Hematopoietic multipotent progenitor cell treated with erythropoietin and hydrocortisone succinate and interleukin-3 and kit ligand, for 15 days (in vitro differentiated cells): ENCODE measurements around the gene PRR5L.
"Not testable (repeated sequence)": the region's sequence is repeated elsewhere in the genome, so short reads cannot be mapped to it uniquely, and the experiment has no call there.

ENCODE experiments used
- DNase-seq: peaks from one replicate; pipeline ENCODE4 v3.0.0-alpha.2; 2015; ENCODE audit warnings: low spot score

PRR5L gene

DNA sequence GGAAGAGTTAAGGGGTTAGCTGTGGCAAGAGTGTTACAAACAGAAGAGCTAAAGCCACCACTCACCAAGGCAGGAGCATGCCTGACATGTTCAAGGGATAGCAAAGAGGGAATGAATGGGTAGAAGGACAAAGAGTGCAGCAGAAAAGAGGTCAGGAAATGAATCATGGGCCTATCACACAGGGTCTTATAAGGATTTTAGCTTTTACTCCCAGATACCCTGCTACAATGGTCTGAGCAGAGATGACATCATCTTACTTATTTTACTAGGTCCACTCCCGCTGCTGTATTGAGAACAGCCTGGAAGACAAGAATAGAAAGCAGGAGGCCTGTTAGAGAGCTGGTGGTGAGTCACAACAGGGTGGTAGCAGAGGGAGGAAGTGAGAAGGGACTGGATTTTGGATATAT, 204.2 kb downstream of the PRR5L start:
- DNase-seq, result no peak

DNA sequence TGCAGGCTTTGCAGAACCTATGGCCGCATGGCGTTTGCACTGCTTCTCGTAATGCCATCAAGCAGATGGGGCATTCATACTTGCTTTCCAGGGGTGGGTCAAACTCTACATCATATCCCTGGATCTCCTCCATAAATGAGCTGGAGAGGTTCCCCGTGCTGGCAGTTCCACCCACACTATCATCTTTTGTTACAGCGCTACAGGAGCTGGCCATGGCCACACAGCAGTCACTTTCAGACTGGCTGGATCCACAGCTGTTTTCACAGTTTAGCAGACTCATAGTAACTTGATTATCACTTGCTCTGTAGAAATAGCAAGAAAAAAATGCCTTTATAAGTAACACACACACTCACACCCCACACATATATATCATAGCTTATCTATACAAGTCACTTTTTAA, 205.1 kb downstream of the PRR5L start:
- DNase-seq, result no peak

DNA sequence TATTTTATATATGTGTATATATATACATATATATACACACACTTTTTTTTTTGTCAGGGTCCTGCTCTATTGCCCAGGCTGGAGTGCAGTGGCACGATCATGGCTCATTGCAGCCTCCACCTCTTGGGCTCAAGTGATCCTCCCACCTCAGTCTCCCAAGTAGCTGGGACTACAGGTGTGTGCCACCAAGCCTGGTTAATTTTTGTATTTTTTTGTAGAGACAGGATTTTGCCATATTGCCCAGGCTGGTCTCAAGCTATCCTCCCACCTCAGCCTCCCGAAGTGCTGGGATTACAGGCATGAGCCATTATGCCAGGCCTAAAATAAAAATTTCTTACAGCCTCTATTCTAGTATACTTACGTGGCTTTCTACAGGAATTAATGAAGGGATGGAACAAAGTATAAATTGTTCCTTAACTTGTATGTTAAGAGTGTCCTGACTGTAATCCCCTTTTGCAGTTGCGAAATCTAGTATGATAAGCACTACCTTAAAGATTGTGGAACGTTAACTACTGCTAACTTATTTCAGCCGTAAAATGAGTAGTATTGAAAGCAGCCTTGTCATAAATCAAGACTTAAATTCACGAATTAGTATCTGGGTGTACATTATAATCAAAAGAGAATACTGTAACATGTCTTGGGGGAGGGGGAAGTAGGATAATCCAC, 211.9 kb downstream of the PRR5L start:
- no peak for DNase-seq

DNA sequence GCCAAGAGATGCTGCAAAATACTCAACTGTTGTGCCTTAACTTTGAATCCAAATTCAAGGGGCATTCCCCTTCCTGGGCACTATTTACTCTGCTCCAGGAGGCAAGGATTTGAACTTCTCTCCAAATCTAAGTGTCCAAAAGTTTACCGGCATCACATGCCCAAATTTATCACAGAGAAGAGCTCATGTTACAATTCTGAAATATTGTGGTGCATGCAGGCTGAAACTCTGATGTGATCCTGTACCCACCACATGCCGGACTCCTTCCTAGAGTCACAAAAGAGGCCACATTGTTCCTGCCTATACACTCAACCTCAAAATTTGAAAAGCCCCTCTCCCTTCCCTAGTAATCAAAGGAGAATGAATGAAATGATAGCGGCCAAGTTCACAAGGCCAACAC, 212.7 kb downstream of the PRR5L start:
- no peak for DNase-seq

DNA sequence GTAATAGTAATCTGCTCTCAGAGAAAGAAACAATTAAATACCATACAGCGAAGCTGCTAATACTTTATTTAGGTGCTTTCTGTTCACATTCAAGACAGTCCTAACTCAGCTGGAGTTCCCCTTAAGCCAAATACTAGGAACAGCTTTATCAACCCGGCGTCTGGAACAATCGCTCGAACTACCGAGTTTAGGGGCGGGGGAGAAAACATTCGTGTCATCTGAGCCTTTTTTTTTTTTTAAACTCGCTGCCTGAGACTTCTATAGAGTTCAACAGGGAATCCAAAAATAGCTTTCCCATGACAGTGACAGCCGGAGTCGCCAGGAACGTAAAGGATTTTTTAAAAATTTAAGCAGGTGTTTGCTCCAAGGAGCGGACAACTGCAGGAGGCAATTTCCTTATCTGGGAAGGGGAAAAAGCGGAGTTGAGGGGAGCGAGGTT, 213.1 kb downstream of the PRR5L start:
- DNase-seq, result peak; percentile 58

DNA sequence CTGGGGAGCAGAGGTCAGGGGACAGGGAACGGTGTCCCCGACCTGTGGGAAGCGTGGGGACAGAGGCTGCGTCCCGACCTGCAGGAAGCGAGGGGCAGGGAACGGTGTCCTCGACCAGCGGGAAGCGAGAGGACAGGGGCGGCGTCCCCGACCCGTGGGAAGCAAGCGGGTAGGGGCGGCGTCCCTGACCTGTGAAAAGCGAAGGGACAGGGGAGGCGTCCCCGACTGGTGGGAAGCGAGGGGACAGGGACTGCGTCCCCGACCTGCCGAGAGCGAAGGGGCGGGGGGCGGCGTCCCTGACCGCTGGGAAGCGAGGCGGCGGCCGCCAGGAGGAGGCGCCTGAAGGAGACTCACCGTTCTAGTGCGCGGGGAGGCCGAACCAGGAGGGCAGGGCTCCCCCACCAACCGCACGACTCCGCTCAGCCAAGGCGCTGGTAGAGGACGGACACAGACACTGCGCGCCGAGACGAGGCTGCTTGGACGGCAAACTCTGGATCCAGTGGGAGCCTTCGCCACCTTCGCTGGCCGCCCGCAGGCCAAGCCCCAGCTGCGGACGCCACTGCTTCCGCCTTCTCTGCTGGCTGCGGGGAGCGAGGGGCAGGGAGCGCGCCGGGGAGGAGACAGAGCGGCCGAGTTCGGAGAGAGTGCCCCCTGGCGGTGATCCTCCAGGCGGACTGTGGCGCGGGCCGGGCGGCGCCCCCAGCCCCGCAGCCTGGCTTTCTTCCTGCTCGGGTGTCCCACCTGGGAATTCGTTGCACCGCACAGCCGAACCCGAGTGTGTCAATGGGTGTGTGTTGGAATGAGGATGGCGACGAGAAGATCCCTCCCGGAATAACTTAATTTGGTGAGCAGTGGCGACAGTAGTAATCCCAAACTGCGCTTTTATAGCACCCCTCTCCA, 213.9 kb downstream of the PRR5L start, which contains the start of gene TRAF6:
Gene TRAF6 (minus strand): TSS at position 579 of the 900 bp plus-strand sequence. CDS start 8,757 bp downstream, outside the sequence.
- peak; percentile 86 for DNase-seq

DNA sequence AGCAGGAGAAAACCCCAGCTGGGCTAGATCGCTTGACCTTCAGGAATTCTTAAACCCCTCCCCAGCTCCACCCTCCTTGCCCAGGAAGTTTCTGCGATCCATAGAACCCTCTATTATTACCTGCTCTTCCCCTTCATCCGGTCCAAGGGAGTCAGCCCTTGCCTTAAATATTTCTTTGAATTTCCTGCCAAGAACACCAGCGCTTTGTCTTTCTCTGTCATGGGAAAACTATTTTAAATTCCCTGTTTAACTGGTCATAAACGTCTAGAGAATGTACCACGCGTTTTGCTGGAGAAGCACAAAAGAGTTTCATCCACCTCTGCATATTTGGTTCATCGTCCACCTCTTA, 214.5 kb downstream of the PRR5L start:
- DNase-seq, result no peak

DNA sequence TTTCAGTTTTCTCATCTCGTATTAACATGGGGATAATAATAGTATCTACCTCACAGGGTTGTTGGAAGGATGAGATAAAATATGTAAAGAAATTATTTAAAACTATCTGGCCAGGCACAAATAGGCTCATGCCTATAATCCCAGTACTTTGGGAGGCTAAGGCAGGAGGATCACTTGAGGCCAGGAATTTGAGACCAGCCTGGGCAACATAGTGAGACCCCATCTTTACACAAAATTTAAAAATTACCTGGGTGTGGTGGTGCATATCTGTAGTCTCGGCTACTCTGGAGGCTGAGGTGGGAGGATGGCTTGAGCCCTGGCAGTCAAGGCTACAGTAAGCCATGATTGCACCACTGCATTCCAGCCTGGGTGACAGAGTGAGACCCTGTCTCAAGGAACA, 215.0 kb downstream of the PRR5L start:
- DNase-seq, result not testable (repeated sequence)

DNA sequence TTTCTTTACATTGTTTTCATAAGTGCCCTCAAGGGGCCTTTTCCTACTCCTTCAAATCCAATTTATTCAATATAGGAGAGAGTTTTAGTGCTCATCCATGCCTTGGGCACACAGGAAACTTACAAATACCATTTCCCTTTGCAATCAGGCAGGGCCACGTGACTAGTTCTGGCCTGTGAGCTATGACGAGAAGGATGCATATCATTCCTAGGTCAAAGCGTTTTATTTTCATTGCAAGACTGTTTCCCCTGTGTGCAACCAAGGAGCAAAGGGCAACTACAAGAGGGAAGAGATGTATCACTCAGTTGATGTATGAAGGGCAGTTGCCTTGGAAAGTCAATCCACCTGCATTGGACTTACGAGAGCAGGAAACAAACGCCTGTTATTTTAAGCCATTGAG, 215.9 kb downstream of the PRR5L start:
- no peak for DNase-seq

DNA sequence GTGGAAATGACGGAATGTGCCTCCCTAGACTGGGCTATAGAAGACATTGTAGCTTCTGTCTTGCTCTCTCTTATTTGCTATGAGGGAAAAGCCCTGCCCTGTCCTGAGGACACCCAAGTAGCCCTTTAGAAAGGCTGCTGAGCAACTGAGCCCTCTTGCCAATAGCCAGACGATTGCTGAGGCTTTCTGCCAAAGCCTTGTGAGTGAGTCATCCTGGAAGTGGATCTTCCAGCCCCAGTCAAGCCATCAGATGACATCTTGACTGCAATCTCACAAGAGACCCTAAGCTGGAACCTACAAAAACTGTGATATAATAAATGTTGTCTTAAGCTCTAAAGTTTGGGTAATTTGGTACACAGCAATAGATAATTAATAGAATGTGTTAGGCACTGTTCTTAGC, 217.9 kb downstream of the PRR5L start:
- no peak for DNase-seq
